K562 treated with DMSO at 1 percent for 48 hours (cell line): Measurements from ENCODE around the gene DOHH. TPM values are rescaled to one million over a fixed set of nuclear protein-coding genes. Genes with fewer than 3 reads are reported as not detected.

Experiments used
- total RNA-seq: library from RNA; unstranded; fragments of 300-600 nt; gene quantifications from 2 replicates; pipeline ENCODE4 v1.2.3, GENCODE V29; 2022; ENCODE audit warnings: low replicate concordance; ENCODE audit errors: extremely low read depth

The DOHH gene
- not detected in 2 replicates for total RNA-seq

GRCh38 chr19:3500429-3501101 is at the start of gene DOHH:
Gene DOHH (minus strand): TSS chr19:3500674. CDS start chr19:3496814, 3,860 bp downstream.

GRCh38 chr19:3538965-3539755 is 38.7 kb upstream of the DOHH start, which contains the start of gene TEKTIP1:
Gene TEKTIP1 (plus strand): TSS chr19:3539174. CDS start chr19:3539178, 4 bp downstream.

GRCh38 chr19:3505598-3506383 is 5.3 kb upstream of the DOHH start, which contains the start of gene FZR1:
Gene FZR1 (plus strand): TSS chr19:3506311. CDS start chr19:3522990, 16,679 bp downstream.

GRCh38 chr19:3483226-3483628 is 17.2 kb downstream of the DOHH start, which contains the start of gene SMIM44:
Gene SMIM44 (minus strand): TSS chr19:3483441. CDS start chr19:3483403, 38 bp downstream.

GRCh38 chr19:3480383-3481091 is 19.9 kb downstream of the DOHH start, which contains the start of gene SMIM24:
Gene SMIM24 (minus strand): TSS chr19:3480525. CDS start chr19:3480463, 62 bp downstream.

Other genes starting within 250 kb of the DOHH start
- not detected in 2 replicates for gene NFIC, start 134.1 kb downstream of the DOHH start, total RNA-seq
- not detected in 2 replicates for gene SMIM24, start 20.1 kb downstream of the DOHH start, total RNA-seq
- gene SMIM44, start 17.2 kb downstream of the DOHH start, total RNA-seq, result not detected in 2 replicates
- gene FZR1, start 5.6 kb upstream of the DOHH start, total RNA-seq, result not detected in 2 replicates
- gene TEKTIP1, start 38.5 kb upstream of the DOHH start, total RNA-seq, result not detected in 2 replicates
- gene MFSD12, start 56.9 kb upstream of the DOHH start, total RNA-seq, result not detected in 2 replicates
- gene HMG20B, start 72.3 kb upstream of the DOHH start, total RNA-seq, result not detected in 2 replicates
- gene GIPC3, start 84.8 kb upstream of the DOHH start, total RNA-seq, result not detected in 2 replicates
- not detected in 2 replicates for gene TBXA2R, start 106.2 kb upstream of the DOHH start, total RNA-seq
- not detected in 2 replicates for gene CACTIN, start 126.1 kb upstream of the DOHH start, total RNA-seq
- gene PIP5K1C, start 199.8 kb upstream of the DOHH start, total RNA-seq, result not detected in 2 replicates
- not detected in 2 replicates for gene TJP3, start 207.7 kb upstream of the DOHH start, total RNA-seq